Activated CD4-positive, alpha-beta T cell treated with anti-CD3 and anti-CD28 coated beads, Interleukin-2, amount 50 U/mL, for 48 hours (primary cell): Measurements from ENCODE around the gene PPP1R1A.

ENCODE experiments used
- DNase-seq, 2 experiments: peaks; one replicate each; pipeline ENCODE4 v3.0.0-alpha.2; 2020

PPP1R1A gene, protein sequence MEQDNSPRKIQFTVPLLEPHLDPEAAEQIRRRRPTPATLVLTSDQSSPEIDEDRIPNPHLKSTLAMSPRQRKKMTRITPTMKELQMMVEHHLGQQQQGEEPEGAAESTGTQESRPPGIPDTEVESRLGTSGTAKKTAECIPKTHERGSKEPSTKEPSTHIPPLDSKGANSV

DNA sequence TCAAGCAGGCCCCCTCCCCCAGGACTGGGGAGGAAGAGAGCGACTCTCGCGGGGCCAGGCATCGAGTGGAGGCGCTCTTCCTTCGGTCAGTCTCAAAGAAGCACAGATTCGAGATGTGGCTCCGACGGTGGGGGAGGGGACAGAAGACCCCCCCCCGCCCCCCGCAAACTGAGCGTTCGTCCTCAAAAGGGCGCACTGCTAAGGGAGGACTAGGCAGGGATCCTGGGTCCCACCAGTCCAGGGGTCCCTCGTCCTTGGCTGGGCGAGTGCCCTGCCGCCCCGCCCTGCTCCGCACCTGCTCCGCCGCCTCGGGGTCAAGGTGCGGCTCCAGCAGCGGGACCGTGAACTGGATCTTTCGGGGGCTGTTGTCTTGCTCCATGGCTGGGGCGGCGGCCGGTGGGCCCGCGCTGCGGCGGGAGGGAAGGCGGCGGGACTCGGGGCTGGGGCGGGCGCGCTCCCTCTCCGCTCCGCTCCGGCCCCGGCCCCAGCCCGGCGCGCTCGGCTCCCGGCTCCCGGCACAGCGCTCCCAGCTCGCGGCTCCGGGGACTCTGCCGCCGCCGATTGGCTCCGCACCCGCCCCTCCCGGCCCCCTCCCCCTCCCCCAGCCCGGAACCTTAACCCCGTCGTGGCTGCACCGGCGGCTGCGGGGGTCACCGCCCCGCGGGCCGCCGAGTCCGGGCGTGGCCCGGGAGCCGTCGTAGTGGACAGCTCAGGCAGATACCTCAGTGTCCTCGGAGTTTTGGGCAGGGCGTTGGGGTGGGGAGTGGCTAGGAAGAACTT lies at the start of gene PPP1R1A:
Gene PPP1R1A, minus strand, starts transcription at position 550 of the 780 bp plus-strand sequence. Its CDS starts 171 bp downstream, at position 379.
- no peak for DNase-seq

DNA sequence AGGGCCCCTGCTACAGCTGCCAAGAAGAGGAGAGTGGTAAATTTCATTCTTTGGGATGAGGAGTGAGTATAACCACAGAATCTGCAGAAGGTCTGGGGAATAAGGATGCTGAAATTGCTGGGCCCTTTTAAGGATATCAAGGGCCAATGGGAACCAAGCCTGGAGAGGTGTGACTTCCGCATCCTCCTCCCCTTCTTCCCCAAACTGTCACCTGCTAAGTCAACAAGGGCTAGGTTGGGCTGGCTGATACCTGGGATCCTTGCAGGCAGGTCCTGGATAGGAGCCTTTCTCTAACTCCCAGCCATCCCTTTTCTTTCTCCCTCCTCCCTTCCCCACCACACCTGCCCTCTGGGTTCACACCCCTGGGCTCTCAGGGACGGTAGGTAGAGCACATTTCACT lies 46.3 kb upstream of the PPP1R1A start, which contains the start of gene LACRT:
Gene LACRT, minus strand, starts transcription at position 101 of the 400 bp plus-strand sequence. Its CDS starts 54 bp downstream, at position 47.
- DNase-seq: no peak

DNA sequence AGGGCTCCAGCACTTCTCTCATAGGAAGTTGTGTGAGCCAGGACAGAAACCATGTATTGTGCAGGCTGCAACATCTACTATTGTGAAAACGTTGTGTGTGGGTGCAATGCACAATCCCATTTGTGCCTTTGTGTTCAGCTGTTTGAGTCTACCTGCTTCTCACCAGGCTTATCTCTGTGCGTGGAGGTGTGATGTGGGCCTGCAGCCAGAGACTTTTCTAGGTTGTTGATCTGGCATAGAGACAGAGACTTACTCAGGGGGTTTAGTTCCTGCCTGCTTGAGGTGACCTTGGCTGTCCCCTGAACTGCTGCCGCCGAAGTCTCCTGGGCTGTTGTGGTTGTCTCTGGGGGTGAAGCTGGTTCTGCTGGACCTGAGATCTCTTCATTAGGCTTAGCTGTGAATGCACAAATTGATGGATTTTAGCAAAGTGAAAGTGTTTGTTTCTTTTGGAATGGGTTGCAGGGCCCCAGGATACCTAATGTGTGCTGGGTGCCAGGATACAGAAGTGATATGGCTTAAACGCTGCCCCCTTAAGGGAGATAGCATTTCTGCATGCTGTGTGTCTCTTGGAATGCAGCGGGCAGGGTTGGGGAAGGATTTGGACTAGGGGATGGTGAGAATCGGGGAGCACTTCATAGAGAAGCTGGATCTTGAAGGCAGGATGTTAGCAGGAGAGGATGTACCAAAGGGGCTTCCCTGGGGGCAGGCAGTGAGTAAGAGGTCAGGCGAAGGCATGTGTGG lies 43.7 kb upstream of the PPP1R1A start:
- no peak for DNase-seq

DNA sequence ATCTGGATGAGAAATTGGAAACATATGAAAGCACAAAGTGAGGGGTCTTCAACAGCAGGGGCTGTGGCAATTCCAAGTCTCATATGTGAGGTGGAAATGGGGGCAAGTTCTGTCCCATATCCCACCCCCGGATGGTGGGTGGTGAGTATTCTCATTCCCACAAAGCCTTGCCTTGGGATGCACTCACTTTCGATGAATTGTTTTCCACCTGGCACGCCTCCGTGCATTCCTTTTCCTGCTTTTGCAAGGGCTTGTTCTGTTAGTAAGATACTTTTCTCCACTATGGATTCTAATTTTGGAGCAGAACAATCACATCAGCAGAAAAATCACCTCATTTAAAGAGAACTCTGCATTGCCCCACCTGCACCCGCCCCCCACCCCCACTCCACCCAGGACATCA lies 43.1 kb upstream of the PPP1R1A start:
- DNase-seq: no peak

DNA sequence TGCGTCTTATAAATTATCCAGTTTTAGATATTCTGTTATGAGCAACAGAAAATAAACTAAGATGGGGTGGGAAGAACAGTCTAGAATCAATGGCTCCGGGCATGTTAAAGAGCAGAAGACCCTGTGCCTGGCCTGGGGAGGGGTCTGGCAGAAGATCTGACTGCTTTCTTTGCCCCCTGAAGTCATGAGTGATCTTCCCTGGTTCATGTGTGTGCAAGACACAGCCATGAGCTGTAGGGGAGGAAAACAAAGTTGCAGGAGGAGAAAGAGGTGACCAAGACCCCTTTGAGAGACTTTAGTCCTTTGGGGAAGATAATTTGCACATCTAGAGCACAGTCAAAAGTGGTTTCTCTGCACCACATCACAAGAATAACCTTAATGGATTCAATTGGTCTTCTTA lies 41.5 kb upstream of the PPP1R1A start:
- no peak for DNase-seq

DNA sequence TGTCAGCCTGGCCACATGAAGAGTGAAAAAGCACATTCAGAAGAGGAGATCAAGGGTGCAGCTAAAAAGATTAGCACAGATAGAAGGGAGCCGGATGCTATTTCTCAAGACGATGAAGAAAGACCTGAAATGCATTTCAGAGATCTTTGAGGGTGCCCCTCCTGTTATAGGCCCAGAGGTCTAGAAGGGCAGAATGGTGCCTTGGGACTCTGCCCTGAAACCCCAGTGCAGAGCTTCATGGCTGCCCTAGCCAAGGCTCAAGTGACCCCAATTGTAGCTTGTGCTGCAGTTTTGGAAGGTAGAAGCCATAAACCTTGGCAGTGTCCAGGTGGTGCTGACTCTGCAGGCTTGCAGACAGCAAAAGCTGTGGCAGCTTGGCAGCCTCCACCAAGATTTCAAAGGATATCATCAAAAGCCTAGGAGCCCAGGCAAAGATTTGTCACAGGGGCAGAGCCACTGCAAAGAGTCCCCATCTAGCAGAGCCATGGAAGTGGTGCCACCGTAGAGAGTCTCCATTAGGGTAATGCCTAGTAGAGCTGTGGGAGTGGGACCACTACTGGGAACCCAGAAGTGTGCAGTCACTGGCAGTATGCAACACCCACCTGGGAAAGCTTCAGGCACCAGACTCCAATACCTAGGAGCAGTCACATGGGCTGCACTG lies 39.9 kb upstream of the PPP1R1A start:
- no peak for DNase-seq

DNA sequence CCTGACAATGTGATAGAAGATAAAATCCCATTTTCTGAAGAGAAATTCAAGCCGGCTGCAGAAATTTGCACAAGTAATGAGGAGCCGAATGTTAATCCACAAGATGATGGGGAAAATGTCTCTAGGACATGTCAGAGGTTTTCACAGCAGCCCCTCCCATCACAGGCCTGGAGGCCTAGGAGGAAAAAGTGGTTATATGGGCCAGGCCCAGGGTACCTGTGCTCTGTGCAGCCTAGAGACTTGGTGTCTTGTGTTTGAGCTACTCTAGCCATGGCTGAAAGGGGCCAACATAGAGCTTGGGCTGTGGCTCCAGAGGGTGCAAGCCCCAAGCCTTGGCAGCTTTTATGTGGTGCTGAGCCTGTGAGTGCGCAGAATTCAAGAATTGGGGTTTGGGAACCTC lies 38.8 kb upstream of the PPP1R1A start:
- no peak for DNase-seq

DNA sequence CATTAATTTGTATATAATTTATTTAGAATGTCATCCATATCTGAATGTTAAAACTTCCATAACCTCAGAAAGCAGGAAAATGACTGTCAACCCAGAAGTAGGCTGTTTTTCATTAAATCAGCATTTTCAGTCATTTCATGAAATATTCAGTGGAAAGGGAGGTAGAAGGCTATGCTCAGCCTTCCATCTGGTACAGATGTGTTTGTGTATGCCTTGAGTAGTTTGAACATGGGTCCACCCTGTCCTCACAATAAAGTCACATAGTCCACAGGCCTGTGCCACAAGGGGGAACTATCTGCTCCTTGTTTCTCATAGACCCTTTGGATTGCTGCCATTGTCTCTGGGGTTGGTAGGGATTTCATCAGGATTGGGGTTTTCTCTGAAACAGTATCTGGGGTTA lies 37.1 kb upstream of the PPP1R1A start:
- DNase-seq: no peak

DNA sequence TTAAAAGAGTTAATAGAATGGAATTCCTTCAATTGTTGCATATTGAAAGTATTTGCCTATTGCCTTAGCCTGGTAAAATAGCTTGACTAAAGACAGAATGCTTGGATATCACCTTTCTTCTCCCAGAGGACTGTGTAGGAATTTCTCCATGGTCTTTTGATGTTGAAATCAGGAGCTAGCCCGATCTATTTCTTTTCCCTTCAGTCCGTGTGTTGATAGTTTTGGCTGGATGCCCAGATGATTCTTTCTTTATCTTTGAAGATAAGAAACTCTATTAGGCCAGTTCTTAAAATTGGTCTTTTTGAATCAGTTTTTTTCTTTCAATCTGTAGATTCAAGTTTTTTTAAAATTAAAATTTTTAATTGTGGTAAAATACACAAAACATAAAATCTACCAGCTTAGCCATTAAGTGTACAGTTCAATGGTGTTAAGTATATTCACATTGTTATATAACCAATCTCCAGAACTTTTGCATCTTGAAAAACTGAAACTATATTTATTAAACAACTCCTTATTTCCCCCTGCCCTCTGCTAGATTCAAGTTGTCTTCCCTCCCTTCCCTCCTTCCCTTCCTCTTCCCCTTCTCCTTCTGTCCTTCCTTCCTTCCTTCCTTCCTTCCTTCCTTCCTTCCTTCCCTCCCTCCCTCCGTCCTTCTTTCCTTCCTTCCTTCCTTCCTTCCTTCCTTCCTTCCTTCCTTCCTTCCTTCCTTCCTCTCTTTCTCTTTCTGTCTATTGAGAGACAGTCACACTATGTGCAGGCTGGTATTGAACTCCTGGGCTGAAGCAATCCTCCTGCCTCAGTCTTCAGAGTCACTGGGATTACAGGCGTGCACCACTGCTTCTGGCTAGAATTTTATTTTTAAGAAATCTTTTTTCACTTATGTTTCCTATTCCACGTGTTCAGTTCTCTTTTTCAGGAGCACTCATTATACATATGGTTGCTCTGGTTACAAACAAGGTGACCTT lies 36.1 kb upstream of the PPP1R1A start:
- DNase-seq: no peak

DNA sequence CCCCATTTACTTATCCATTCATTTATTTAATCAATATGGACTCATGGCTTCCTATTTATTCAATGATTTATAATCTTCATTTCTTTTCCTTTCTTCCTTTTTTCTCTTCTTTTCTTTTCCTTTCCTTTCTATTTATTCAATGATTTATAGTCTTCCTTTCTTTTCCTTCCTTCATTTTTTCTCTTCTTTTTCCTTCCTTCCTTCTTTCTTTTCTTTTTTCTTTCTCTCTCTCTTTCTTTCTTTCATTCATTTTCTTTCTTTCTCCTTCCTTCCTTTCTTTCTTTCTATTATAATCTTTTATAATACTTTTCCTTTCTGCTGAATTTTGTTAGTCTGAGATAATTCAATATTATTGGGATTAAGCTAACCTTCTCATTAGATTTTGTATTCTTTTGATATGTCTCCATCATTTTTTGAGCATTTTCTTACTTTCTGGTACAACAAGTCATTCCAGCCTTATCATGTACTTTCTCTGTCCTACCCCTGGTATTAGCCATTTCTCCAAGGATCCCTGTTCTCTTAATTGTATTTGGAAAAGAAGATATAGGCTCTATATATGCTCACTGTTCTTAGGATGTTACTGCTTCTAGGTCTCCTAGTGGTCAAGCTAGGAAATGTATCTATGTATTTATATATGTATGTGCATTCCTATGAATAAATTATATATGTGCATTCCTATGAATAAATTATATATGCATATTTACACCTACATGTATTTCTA lies 34.2 kb upstream of the PPP1R1A start:
- DNase-seq: no peak

DNA sequence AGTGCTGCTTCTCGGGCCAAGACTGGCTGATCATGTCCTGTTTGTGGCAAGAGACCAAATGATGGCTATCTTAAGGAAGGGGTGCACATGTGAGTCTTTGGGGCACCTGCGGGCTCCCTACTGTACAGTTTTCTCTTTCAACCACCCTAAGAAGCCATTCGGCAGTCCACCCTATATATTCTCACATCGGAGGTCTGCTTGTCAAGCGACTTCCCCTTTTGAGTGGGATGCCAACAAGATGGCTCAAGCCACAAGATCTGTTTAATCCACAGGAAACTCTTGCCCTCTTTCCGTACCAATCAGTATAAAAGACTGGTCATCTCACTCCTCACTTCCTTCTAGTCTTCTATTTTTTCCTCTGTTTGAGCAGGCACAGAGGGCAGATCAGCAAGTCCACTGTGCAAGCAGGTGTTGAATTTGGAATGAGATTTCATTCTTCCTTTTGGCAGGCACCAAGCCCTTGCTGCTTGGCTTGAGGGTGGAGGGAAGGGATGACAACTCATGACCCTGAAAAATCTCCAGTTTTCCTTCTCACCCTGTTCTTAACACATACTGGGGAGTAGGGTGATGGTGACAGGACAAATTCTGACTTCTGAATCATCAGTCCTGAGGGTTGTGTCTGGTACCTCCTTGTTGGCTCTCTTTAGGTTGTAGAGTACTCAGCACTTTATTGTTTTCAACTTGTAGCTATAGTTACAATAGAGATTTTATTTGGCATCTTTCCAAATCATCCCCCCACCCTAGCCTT lies 28.6 kb upstream of the PPP1R1A start:
- no peak for DNase-seq

DNA sequence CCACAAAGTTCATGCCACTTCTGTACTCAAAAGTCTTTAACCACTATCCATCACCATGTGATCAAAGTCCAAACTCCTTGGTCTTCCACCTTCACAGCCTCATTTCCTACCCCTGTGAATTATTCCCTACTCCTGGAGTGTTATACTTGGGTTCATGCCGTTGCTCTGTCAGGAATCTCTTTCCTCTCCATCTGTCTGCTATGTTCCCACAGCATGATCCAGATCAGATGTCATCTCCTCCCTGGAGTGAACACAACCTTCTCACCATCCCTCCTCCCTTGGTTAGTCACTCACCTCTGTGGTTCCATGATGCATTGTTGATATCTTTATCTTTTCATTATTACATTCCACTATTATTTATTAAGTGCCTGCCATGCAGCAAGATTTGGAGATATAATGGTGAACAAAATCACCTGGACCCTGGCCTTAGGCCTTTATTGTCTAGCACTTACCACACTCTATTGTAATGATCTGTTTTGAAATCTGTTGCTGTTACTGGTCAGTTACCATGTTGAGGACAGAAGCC lies 23.8 kb upstream of the PPP1R1A start:
- no peak for DNase-seq

DNA sequence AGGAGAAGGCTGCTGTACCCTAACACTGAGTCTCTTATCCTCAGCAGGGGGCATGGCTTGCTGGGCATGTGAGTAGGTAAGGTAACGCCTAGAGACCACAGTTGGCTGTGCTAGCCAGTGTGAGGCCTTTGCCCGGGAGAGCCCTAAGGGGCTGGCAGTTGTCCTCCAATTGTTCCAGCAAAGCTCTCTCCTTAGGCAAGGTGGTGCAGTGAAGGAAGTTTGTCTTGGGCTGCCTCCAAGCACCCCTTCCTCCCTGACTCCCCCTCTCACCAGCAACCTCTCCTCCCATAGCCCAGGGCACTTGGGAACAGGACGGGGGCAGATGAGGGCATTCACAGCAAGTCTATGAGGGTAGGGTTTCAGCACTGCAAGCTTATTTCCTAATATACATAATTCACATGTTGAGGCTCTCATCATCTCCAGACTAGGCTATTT lies 23.3 kb upstream of the PPP1R1A start:
- no peak for DNase-seq

DNA sequence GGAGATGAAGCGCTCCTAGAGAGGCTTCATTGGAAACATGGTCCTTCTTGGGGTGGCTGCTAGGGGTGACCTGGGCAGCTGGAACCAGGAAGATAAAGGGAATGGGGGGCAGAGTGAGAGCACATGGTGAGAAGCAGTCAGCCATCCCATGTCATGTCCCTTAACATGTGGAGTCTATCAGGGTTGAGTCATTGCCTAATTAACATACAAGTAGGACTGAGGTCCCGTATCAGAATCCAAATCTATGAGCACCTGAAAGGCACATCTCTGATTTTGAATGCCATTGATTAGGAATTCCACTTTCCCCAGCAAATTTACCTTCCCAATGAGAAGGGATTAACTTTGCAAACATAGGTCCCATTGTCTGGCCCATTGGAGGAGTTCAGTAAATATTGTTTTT lies 20.3 kb upstream of the PPP1R1A start:
- no peak for DNase-seq

DNA sequence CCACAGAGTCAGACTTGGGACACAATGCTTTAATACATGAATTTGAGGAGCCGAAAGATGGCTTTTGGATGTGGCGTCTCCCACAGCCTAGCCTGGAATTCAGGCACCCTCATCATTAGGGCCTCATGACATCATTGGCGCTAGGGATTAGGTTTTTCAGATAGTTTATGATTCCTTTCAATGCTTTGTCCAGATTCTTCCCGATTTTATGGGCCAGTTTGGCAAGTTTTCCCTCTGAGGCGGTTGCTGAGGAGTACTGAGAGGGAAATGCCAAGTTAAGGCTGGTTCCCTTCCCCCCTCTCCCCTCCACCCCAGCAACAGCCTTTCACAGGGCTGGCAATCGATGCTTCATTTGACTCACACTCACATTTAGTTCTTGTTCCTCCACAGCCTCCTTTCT lies 19.7 kb upstream of the PPP1R1A start:
- no peak for DNase-seq

DNA sequence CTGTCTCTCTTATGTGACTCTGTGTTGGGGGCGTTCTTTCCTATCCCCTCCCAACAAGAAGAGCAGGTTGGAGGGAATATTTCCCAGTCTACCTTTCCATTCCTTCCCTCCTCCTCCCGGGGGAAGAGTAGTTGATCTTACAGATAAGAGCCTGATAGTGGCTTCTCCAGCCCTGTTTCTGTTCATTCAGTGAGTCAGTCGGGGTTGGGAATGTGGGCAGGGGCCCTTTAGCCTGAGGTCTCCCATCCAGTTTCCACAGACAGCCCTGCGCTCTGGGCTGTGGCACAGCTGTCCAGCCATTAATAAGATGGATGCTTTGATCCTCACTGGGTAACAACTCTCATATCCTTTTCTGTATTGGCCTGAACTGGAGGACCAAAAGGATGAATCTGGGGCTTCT lies 18.1 kb upstream of the PPP1R1A start:
- no peak for DNase-seq

DNA sequence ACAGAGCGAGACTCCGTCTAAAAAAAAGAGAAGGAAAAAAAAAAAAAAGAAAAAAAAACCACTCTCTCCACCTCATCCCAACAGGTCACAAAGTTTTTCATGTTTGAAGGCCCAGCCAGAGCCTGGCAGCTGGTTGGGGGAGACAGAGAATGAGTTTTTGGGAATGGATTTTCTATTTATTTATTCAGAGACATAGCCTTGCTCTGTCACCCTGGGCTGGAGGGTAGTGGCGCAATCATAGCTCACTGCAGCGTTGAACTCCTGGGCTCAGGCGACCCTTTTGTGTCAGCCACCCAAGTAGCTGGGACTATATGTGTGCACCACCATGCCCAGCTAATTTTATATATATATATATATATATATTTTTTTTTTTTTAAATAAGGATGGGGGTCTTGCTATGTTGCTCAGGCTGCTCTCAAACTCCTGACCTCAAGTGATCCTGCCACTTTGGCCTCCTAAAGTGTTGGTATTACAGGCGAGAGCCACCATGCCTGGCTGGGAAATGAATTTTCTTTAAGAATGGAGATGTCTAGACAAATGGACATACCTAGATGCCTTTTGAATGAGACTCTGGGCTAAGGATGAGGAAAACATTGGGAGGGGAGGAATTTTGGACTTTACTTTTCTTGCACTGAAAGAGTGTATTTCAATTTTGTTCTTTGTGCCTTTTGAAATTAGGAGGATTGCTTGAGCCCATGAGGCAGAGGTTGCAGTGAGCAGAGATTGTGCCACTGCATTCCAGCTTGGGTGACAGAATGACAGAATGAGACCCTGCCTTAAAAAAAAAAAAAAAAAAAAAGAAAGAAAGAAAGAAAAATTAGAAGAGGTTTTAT lies 16.9 kb upstream of the PPP1R1A start:
- DNase-seq: no peak

DNA sequence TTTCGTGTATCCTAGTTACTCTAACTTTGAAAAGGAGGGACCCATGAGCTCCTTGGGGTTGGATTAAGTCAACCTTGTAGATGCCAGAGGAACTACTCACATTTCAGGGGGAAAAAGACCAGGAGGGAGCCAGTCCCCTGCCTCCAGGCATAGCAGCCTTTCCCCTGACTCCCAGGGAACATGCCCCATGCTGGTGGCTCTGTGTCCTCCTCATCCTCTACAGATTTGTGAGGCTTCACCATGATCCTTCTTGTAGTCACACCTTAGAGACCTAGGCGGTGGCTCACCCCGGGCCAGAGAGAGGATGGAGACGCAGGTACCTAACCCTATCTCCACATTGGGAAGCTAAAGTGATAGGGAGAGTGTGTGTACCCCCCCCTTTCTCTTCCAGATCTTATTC lies 16.0 kb upstream of the PPP1R1A start:
- DNase-seq: no peak

DNA sequence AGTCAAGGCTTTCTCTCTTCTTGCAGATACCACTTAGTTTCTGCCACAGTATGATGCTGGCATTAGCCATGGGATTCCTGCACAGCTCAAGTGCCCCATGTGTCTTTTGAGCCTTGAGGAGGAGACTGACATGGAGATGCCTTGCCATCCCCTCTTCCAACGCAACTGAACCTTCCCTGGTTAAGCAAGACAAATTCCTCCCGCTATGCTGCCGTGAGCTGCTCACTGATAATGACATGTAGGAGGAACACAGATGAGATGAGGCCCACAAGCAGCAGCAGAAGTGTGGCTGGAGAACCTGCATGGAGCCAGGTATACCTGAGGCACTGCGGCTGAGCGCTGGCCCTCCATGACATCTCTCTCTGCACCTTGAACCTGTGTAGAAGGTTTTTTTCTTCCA lies 15.4 kb upstream of the PPP1R1A start:
- no peak for DNase-seq
